HG02840 (cell line): ENCODE data around the gene ITCH.
A peak's percentile ranks its signal among the peaks of the same experiment; 100 is the strongest.
"Not testable (repeated sequence)": the region's sequence is repeated elsewhere in the genome, so short reads cannot be mapped to it uniquely, and the experiment has no call there.

ENCODE experiments used
- ATAC-seq: cut with Tn5 transposase; IDR thresholded peaks from one replicate; pipeline ENCODE4 v1.9.1; 2021; ENCODE audit warnings: mild to moderate bottlenecking, moderate library complexity, moderate number of reproducible peaks; ENCODE audit not compliant: unreplicated experiment, low FRiP score

ITCH gene

DNA sequence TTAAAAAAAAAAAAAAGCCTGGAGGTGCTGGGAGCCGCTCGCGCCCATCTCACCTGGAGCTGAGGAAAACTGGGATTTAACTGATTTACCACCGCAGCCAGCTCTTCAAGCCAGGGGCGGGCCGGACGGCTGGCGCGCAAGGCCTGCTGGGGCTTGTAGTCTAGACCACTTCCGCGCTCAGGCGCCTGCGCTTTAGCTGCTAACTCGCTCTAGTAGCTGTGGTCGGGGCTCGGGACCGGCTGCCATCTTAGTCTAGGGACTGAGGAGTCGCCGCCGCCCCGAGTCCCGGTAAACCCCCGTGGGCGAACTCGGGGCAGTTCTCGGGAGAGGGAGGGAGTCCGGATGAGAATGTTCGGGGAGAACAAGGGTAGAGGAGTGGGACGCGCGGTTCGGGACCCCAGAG, at the start of gene ITCH:
Gene ITCH (plus strand): TSS at position 212 of the 403 bp plus-strand sequence. CDS start 30,539 bp downstream, outside the sequence.
- peak; percentile 86 for ATAC-seq

DNA sequence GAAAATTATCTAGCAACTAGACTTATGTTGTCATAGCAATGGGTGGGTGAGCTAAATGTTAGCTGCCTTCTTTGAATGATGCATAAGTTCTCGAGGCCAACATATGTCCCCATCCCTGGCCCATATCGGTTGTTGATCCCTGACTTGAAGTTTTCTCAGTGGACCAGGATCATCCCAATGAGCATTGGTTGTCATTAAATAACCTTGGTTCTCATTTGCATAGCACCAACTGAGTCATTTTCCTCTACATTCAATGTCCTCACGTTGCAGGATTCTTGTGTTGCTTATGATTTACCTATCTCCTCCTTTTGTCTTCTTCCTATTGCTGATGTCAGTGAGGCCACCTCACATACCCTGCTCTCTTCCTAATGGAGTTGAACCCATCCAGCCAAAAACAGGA, 47.8 kb upstream of the ITCH start:
- no peak for ATAC-seq

- ATAC-seq = no peak
Observed at GRCh38 chr20:34316196-34316814, 46.8 kb upstream of the ITCH start.

DNA sequence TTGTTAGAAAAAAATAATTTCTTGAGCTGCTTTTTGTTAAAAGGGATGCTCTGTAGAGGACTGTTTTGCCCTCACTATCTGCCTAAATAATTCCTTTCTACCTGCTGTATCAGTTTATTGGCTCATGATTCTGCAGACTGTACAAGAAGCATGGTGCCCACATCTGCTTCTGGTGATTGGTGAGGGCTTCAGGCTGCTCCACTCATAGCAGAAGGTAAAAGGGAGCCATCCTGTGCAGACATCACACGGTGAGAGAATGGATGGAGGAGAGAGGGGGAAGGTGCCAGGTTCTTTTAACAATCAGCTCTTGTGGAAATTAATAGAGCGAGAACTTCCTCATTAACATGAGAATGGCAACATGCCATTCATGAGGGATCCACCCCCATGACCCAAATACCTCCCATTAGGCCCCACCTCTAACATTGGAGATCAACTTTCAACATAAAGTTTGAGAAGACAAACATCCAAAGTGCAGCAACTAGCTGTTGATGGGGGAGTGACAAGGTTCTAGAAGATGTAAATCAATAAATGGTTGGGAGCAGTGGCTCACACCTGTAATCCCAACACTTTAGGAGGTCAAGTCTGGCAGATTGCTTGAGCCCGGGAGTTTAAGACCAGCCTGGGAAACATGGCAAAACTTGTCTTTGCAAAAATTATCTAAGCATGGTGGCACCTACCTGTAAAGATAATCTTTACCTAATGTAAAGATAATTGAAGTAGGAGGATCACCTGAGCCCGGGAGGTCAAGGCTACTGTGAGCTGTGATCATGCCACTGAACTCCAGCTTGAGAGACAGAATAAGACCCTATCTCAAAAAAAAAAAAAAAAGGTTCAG, 44.2 kb upstream of the ITCH start:
- no peak for ATAC-seq

DNA sequence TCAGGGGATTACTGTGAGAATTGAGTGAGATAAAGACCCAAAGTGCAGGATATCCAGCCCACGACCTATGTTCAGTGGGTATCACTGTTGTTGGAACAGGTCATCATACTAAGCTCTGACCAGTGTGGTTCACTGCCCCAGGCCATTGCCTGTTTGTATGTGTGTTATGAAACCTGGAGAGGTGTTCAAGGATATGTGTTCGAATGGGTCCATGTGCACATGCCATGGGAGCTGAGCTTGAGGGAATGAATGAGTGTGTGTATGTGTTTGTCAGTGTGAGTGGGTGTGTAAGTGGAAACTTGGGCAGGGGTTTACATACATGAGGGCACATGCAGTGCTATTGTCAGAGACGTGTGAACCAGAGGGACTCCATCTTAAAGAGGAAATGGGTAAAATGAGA, 42.2 kb upstream of the ITCH start:
- no peak for ATAC-seq

- no peak for ATAC-seq
Observed at GRCh38 chr20:34322267-34323105, 40.6 kb upstream of the ITCH start.

DNA sequence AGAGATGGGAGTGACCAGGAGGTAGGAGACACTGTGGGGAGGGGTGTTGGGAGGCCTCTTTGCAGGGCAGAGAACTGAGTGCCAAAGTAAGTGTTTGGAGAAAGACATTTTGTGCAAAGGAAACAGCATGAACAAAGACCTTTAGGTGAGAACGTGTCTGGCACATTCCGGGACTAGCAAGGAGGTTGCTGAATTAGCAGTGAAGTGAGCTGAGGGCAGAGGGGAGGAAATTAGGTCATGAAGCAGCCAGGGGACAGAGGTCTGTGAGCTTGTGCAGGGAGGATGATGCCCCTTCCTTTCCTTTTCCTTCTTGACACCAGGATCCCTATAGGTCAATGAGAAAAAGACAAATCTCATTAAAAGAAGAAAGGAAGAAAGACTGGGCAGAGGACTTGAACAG, 38.5 kb upstream of the ITCH start:
- no peak for ATAC-seq

GRCh38 chr20:34328207-34328606, 34.9 kb upstream of the ITCH start:
- not testable (repeated sequence) for ATAC-seq

DNA sequence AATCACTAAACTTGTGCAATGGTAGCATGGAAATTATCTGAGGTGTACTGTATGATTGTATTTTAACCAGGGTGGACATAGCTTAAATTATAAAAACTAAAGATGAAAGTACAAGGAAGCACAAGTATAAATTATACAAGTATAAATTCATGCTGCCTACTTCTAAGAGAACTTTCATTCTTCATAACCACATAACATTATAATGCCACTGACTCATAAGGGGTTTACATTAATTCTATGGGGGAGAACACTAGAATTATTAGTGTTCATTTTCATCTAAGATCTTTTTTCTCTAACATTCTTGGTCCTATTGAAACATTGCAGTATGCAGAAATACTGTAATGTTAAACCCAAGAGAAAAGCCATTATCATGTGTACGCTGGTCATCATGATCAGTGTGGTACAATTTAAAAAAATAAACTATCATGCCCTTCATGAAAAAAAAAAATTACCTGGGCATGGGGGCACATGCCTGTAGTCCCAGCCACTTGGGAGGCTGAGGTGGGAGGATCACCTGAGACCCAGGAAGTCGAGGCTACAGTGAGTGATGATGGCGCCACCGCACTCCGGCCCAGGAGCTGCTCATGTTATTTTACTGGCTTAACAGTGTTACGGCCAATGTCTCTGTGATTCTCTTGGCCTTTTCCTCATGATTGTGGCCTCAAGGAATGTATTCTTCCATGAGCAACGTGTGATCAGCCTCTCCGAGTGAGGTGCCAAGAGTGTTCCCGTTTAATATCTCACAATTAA, 34.0 kb upstream of the ITCH start:
- ATAC-seq = no peak

- ATAC-seq = not testable (repeated sequence)
Observed at GRCh38 chr20:34330861-34331544, 32.1 kb upstream of the ITCH start.

- ATAC-seq = no peak
Observed at GRCh38 chr20:34331838-34332237, 31.2 kb upstream of the ITCH start.

- ATAC-seq = no peak
Observed at GRCh38 chr20:34332262-34332920, 30.7 kb upstream of the ITCH start.

DNA sequence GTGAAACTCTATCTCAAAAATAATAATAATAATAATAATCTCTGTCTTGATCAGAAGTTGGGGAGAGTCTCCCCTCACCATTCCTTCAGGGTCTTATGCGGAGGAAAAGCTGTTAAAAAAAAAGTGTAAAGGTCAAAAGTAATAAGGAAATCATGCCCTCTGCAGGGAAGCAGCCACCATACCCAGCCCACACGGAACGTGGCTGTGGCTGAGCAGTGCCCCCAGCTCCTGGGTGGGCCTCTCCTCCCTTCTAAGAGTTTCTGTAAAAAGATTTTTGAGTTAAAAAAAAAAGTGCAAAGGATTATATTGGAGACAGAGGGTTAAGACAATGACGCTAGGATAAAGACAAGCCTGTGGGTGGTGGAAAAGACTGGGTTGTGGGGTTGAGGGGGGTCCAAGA, 29.3 kb upstream of the ITCH start:
- ATAC-seq = no peak

DNA sequence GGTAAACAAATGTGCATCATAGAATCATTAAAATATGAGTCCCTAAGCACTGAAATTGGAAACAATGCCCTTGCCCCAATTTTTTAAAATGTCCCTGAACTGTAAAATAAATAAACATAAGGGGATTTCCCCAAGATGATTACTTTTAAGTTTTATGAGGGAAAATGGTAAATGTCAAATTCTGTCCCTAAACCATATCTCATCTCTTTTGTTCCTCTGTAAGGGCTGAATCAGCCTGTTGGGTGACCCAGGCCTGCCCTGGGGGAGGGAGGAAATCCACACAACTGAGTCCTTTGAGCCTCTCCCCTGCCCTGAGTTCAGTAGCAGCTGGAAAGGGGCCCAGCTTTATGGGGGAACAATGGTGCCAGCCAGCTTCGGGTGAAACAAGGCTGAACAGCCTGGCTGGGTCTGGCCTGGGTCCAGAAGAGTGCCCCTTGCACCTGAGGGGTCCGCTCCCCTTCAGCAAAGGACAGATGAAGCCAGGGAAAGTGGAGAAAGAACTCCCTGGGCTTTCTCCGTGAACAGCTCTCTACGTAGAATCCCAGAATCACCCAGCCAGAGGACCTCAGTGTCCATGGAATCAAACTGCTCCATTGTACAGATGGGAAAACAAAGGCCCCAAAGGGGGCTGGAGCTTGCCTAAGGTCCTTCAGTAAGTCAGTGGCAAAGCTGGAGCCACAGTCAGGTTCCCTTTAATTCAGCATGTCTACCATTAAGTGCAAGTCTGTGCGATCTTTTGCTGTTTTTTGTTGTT, 28.2 kb upstream of the ITCH start:
- ATAC-seq = no peak

GRCh38 chr20:34337544-34337943, 25.5 kb upstream of the ITCH start:
- no peak for ATAC-seq

DNA sequence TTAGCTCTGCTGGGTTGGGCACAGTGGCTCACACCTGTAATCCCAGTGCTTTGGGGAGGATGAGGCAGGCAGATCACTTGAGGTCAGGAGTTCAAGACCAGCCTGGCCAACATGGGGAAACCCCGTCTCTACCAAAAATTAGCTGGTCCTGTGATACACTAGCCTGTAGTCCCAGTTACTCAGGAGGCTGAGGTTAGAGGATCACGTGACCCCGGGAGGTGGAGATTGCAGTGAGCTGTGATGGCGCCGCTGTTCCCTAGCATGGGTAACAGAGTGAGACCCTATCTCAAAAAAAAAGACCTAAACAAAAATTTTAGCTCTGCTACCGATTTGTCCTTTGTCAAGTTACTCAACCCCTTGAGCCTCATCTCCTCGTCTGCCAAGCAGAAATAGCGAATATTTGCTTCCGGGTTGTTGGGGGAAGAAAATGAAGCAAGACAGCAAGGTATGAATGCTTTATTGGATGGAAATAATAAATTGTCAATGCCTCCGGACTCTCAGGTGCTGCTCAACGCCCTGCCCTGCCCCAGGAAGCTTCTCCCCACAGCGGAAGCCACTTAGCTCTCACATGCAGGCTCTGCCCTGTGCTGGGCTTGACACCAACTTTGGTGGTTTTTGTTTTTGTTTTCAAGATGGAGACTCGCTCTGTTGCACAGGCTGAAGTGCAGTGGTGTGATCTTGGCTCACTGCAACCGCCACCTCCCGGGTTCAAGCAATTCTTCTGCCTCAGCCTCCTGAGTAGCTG, 24.9 kb upstream of the ITCH start:
- no peak for ATAC-seq

- ATAC-seq = not testable (repeated sequence)
Observed at GRCh38 chr20:34340726-34341125, 22.3 kb upstream of the ITCH start.

- not testable (repeated sequence) for ATAC-seq
Observed at GRCh38 chr20:34341199-34341598, 21.9 kb upstream of the ITCH start.
